Neutrophil (primary cell): ENCODE data around the gene TNPO1.

ENCODE experiments used
- H3K27ac ChIP-seq: fragments of 200-600 bp; sonication (generic); 2 replicates; pipeline ENCODE4 v1.5.1; 2016; ENCODE audit warnings: mild to moderate bottlenecking, moderate library complexity
- H3K27me3 ChIP-seq: fragments of 200-600 bp; sonication (generic); 2 replicates; pipeline ENCODE4 v1.6.0; 2016; ENCODE audit warnings: mild to moderate bottlenecking
- H3K36me3 ChIP-seq: fragments of 200-600 bp; sonication (generic); 2 replicates; pipeline ENCODE4 v1.5.1; 2017
- H3K4me1 ChIP-seq, 2 experiments: fragments of 200-600 bp in 1 of 2; sonication (generic) in 1 of 2; 1 replicate in 1 of 2; 2 replicates in 1 of 2; pipeline versions ENCODE4 v1.5.1 to v1.6.1; 2013 to 2016; ENCODE audit warnings: low read depth in 1 of 2, low read length in 1 of 2, mild to moderate bottlenecking in 1 of 2, moderate library complexity in 1 of 2; ENCODE audit not compliant: control insufficient read depth in 1 of 2, insufficient read depth in 1 of 2
- H3K4me3 ChIP-seq, 2 experiments: fragments of 200-600 bp in 1 of 2; sonication (generic) in 1 of 2; 1 replicate in 1 of 2; 2 replicates in 1 of 2; pipeline ENCODE4 v1.5.1; 2013 to 2016; ENCODE audit warnings: low read depth in 1 of 2, low read length in 1 of 2, mild to moderate bottlenecking in 1 of 2, moderate library complexity in 1 of 2
- H3K9me3 ChIP-seq: fragments of 200-600 bp; sonication (generic); 2 replicates; pipeline ENCODE4 v1.5.1; 2016
- TF ChIP-seq, protein P1 (sequence below): fragments of 200-600 bp; sonication (generic); IDR thresholded peaks from 2 replicates; pipeline ENCODE4 v1.5.1; 2016; ENCODE audit warnings: antibody characterized with exemption

Gene TNPO1

DNA sequence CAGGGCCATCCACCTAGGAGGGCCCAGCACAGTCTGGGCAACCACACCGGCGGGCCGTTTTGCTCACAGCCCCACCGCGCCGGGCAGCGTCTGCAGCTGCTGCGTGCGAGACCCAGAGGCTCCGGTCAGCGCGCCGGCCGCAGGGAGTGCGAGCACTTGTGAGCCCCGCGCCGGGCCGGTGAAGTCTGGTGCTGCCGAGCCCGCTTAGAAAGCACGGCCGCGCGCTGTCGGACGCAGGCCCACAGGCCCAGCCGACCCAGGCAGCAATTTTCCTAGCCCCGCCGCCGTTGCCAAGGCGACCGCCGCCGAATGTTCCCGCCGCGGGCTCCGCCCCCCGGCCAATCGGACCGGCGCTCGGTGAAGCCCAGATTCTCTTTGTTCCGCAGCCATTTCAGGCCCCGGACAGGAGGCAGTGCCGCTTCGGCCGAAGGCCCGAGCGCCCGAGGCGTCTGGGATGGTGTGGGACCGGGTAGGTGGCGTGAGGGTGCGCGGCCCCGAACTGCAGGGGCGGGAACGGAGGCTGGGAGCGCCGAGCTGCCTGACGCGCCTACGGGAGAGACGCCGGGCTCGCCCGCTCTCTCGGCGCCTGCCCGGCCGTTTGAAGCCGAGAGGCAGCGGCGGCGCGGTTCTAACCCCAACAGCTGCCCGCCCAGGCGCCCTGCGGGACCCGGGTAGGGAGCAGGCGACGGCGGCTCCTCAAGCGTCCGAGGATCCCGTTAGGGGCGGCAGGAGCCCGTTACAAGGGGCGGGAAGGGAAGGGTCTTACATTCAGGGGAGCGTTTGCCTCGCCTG, at the start of gene TNPO1:
Gene TNPO1, plus strand, starts transcription at position 378 of the 792 bp plus-strand sequence. Its CDS starts 77 bp downstream, at position 455.
- peaks cover 29 to 32% of the 10 kb centered on the region in 2 experiments for H3K4me1 ChIP-seq
- H3K9me3 ChIP-seq: no peaks in the 10 kb centered on the region
- TF ChIP-seq, protein P1, sequence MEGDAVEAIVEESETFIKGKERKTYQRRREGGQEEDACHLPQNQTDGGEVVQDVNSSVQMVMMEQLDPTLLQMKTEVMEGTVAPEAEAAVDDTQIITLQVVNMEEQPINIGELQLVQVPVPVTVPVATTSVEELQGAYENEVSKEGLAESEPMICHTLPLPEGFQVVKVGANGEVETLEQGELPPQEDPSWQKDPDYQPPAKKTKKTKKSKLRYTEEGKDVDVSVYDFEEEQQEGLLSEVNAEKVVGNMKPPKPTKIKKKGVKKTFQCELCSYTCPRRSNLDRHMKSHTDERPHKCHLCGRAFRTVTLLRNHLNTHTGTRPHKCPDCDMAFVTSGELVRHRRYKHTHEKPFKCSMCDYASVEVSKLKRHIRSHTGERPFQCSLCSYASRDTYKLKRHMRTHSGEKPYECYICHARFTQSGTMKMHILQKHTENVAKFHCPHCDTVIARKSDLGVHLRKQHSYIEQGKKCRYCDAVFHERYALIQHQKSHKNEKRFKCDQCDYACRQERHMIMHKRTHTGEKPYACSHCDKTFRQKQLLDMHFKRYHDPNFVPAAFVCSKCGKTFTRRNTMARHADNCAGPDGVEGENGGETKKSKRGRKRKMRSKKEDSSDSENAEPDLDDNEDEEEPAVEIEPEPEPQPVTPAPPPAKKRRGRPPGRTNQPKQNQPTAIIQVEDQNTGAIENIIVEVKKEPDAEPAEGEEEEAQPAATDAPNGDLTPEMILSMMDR: peak; percentile 32
- H3K27me3 ChIP-seq: no peaks in the 10 kb centered on the region
- no peaks in the 10 kb centered on the region for H3K36me3 ChIP-seq
- peak within 1 kb of the TSS; percentile 95 for H3K27ac ChIP-seq
- H3K4me3 ChIP-seq: peak within 1 kb of the TSS; percentile 89

DNA sequence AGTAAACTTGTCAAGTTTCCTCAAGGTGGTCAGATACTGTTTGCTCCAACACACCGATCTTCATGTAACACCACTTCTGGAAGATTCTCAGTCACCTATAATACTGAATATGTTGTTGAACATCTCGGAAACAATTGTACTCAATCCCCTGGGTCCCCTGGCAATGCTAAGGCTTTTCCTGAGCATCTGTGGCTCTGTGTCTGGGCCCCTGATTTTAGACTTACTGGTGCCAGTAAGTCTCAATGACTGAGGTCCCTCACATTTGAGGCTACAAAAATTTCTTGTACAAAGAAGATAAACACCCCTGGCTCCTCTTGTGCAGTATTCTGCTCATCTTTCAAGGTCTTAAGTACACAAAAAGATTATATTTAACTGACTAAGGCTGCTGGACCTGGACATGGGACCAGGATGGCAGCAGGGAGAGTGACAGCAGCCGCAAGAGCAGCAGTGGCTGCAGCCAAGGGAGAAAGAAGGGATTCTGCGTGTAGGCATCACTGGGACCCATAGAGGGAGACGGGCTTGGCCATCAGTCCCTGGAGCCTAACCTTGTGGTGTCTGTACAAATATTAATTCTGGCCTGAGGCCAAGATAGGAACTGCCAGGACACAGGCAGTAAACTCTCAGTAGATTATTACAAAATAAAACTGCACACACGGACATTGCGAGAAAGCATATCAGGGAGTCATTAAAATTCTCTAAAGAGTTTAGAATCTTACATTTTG, 49.0 kb upstream of the TNPO1 start:
- H3K9me3 ChIP-seq: no peaks in the 10 kb centered on the region
- H3K4me1 ChIP-seq: no peaks in the 10 kb centered on the region
- peaks cover 13% of the 10 kb centered on the region for H3K27me3 ChIP-seq
- H3K36me3 ChIP-seq: no peaks in the 10 kb centered on the region
- no peak overlapping the region for H3K4me3 ChIP-seq
- TF ChIP-seq, protein P1: no peak
- no peak overlapping the region for H3K27ac ChIP-seq

DNA sequence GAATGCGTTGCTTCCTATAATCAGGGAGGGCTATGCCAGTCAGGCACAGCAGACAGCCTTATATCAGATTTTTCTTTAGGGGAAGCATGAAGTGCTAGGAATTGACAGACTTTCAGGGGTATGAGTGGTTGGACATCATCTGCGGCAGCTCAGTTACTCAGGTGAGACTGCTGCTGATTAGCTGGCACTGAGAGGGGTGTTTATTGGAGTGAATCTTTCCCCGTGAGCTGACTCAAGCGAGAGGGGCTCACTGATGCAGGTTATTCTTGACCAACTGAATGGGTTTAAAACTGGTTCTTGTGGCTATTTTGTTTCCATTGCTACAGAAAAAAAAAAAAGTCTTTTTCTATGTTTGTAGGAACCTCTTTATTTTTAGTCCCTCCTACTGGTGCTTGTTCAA, 46.2 kb upstream of the TNPO1 start:
- Histone ChIP-seq H3K9me3 (no peaks in the 10 kb centered on the region), H3K27ac (no peak overlapping the region), H3K4me1 (no peaks in the 10 kb centered on the region), H3K4me3 (no peak overlapping the region), H3K36me3 (no peaks in the 10 kb centered on the region), H3K27me3 (peaks cover 13% of the 10 kb centered on the region)
- TF ChIP-seq, protein P1: no peak

DNA sequence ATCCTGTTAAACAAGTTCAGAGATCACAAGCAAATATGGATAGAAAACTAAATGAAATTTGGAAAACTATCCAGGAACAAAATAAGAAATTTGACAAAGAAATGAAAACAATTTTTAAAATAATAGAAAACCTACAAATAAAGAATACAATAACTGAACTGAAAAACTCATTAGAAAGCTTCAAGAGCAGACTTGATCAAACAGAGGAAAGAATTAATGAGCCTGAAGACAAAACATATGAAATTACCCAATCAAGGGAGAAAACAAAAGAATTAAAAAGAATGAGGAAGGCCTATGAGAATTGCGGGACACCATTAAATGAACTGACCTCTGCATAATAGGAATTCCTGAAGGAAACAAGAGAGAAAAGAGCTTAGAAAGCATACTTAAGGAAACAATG, 39.8 kb upstream of the TNPO1 start:
- H3K4me1 ChIP-seq: no peaks in the 10 kb centered on the region
- TF ChIP-seq, protein P1: no peak
- H3K9me3 ChIP-seq: no peaks in the 10 kb centered on the region
- no peak overlapping the region for H3K27ac ChIP-seq
- no peak overlapping the region for H3K4me3 ChIP-seq
- no peaks in the 10 kb centered on the region for H3K36me3 ChIP-seq
- H3K27me3 ChIP-seq: no peaks in the 10 kb centered on the region

DNA sequence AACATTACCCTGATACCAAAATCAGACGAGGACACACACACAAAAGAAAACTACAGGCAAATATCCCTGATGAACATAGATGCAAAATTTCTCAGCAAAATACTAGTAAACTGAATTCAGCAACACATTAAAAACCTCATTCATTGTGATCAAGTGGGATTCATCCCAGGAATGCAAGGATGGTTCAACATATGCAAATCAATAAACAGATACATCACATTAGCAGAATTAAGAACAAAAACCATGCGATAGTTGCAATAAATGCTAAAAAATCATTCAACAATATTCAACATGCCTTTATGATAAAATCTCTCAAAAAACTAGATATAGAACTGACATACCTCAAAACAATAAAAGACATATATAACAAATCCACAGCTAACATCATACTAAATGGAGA, 36.9 kb upstream of the TNPO1 start:
- Histone ChIP-seq H3K9me3 (no peaks in the 10 kb centered on the region), H3K27ac (no peak overlapping the region)

More for the DNA sequence above, 36.9 kb upstream of the TNPO1 start:
- Histone ChIP-seq H3K36me3 (no peaks in the 10 kb centered on the region), H3K4me1 (no peaks in the 10 kb centered on the region), H3K27me3 (no peaks in the 10 kb centered on the region), H3K4me3 (no peak overlapping the region)
- TF ChIP-seq, protein P1: no peak
